Hematopoietic multipotent progenitor cell treated with erythropoietin and hydrocortisone succinate and interleukin-3 and kit ligand, for 4 days (in vitro differentiated cells): ENCODE measurements around the gene STUM.
"Not testable (repeated sequence)": the region's sequence is repeated elsewhere in the genome, so short reads cannot be mapped to it uniquely, and the experiment has no call there.

Source experiments
- DNase-seq: peaks from one replicate; pipeline ENCODE4 v3.0.0-alpha.2; 2015

Gene STUM

GRCh38 chr1:226606311-226607267 is 58.0 kb downstream of the STUM start:
- peak; percentile 32 for DNase-seq

- DNase-seq, result no peak
Observed at GRCh38 chr1:226607268-226607660, 58.7 kb downstream of the STUM start.

GRCh38 chr1:226607821-226608220 is 59.3 kb downstream of the STUM start:
- DNase-seq, result no peak

- DNase-seq, result peak; percentile 86
Observed at GRCh38 chr1:226608699-226609505, 60.3 kb downstream of the STUM start.

- no peak for DNase-seq
Observed at GRCh38 chr1:226609836-226610455, 61.4 kb downstream of the STUM start.

- DNase-seq, result no peak
Observed at GRCh38 chr1:226610671-226611070, 62.1 kb downstream of the STUM start.

GRCh38 chr1:226611301-226611700 is 62.7 kb downstream of the STUM start:
- no peak for DNase-seq

GRCh38 chr1:226611980-226612379 is 63.4 kb downstream of the STUM start:
- not testable (repeated sequence) for DNase-seq

GRCh38 chr1:226615876-226616275 is 67.3 kb downstream of the STUM start:
- no peak for DNase-seq

GRCh38 chr1:226616636-226617035 is 68.1 kb downstream of the STUM start:
- no peak for DNase-seq

- DNase-seq, result no peak
Observed at GRCh38 chr1:226617109-226617508, 68.5 kb downstream of the STUM start.

GRCh38 chr1:226617719-226618118 is 69.2 kb downstream of the STUM start:
- DNase-seq, result not testable (repeated sequence)

- no peak for DNase-seq
Observed at GRCh38 chr1:226618380-226618779, 69.8 kb downstream of the STUM start.

GRCh38 chr1:226619031-226619430 is 70.5 kb downstream of the STUM start:
- DNase-seq, result no peak

- DNase-seq, result no peak
Observed at GRCh38 chr1:226622012-226622411, 73.4 kb downstream of the STUM start.

GRCh38 chr1:226624526-226624925 is 76.0 kb downstream of the STUM start:
- DNase-seq, result no peak

- no peak for DNase-seq
Observed at GRCh38 chr1:226625326-226625725, 76.8 kb downstream of the STUM start.

- DNase-seq, result no peak
Observed at GRCh38 chr1:226625832-226626576, 77.4 kb downstream of the STUM start.

GRCh38 chr1:226626577-226626956 is 78.0 kb downstream of the STUM start:
- peak; percentile 89 for DNase-seq

GRCh38 chr1:226627050-226627755 is 78.6 kb downstream of the STUM start:
- DNase-seq, result no peak

- no peak for DNase-seq
Observed at GRCh38 chr1:226627924-226628611, 79.5 kb downstream of the STUM start.
